ENCODE measurements around the gene AGTPBP1.
"Not testable (repeated sequence)": the region's sequence is repeated elsewhere in the genome, so short reads cannot be mapped to it uniquely, and the experiment has no call there.

AGTPBP1 gene

DNA sequence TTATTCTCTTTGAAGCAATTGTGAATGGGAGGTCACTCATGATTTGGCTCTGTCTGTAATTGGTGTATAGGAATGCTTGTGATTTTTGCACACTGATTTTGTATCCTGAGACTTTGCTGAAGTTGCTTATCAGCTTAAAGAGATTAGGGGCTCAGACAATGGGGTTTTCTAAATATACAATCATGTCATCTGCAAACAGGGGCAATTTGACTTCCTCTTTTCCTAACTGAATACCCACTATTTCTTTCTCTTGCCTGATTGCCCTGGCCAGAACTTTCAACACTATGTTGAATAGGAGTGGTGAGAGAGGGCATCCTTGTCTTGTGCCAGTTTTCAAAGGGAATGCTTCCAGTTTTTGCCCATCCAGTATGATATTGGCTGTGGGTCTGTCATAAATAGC is 22.3 kb downstream of the AGTPBP1 start:
- not testable (repeated sequence) for DNase-seq (ENCODE audit: low spot score)

DNA sequence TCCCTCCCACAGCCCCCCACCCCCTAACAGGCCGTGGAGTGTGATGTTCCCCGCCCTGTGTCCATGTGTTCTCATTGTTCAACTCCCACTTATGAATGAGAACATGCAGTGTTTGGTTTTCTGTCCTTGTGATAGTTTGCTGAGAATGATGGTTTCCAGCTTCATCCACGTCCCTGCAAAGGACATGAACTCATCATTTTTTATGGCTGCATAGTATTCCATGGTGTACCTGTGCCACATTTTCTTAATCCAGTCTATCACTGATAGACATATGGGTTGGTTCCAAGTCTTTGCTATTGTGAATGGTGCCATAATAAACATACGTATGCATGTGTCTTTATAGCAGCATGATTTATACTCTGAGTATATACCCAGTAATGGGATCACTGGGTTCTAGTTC is 23.9 kb downstream of the AGTPBP1 start:
- DNase-seq (ENCODE audit: low spot score) = not testable (repeated sequence)

DNA sequence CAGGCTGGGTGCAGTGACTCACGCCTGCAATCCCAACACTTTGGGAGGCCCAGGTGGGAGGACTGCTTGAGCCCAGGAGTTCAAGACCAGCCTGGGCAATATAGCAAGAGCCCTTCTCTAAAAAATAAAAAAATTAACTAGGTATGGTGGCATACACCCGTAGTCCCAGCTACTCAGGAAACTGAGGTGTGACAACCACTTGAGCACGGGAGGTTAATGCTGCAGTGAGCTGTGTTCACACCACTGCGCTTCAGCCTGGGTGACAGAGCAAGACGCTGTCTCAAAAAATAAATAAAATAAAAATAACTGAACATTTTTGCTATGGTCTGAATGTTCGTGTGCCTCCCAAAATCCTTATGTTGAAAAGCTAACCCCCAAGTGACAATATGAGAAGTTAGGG is 24.5 kb downstream of the AGTPBP1 start:
- no peak for DNase-seq (ENCODE audit: low spot score)

DNA sequence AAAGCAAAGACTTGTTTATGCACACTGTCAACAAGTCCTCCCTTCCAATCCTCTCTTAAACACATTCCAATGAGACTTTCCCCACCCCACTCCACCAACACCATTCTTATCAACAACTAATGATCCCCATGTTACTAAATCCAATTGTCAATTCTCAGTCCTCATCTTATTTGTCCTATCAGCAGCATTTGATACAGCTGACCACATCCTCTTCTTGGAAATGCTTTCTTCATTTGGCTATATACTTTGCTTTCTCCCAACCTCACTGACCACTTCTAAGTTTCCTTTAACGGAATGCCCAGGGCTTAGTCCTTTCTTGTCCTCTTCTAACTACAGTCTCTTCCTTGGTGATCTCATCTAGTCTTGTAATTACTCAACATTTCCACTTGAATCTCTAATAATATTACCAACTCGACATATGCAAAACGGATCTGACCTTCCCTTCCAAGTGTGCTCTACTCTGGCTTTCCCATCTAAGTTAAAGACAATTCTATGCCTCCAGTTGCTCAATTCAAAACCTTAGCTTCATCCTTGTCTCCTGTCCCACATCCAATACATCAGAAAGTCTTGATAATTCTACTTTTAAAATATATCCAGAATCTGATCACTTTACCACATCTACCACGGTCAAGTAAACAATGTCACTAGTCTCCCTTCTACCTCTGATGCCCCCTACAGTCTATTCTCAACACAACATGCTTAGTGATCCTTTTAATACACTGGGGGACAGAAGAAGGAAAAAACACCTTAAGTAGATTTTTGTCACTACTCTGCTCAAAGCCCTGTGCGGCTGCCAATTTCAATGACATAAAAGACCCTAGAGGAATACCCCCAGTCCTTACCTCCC is 25.5 kb downstream of the AGTPBP1 start:
- peak; percentile 18 for DNase-seq (ENCODE audit: low spot score)

DNA sequence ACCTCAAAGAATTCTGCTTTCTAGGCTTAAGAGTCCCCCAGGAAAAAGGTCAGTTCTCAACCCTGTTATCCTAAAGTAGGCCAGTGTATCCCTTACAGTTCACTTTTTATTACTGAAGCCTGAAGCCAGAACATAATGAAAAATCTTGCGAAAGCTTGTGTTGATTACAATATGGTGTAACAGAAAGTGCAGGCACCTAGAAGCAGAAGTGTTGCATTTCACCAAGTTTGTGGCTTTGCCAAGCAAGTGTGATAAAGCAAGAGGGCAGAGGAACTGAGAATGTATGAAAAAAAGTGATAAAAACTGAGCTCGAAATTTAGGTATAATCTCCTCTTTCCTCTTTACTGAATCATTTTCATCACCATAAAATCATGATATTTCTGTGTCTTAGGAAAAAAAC is 26.2 kb downstream of the AGTPBP1 start:
- DNase-seq (ENCODE audit: low spot score) = no peak

DNA sequence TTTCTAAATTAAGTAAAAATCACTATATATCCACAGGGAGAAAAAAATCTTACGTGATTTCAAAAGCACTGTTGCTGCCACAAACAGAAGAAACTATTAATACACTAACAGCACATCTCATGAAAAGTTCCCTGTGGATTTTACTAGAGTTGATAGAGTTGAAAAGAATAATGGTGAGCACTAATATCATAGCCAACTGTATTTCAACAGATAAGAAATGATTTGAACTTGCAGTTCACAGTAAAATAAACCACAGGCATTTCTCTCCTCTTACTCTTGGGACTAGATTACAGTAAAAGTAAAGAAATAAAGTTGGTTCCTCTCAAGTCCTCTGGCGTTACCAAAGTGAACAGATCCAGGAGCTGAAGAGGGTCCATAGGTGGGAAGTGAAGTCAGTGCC is 27.9 kb downstream of the AGTPBP1 start:
- DNase-seq (ENCODE audit: low spot score) = no peak

DNA sequence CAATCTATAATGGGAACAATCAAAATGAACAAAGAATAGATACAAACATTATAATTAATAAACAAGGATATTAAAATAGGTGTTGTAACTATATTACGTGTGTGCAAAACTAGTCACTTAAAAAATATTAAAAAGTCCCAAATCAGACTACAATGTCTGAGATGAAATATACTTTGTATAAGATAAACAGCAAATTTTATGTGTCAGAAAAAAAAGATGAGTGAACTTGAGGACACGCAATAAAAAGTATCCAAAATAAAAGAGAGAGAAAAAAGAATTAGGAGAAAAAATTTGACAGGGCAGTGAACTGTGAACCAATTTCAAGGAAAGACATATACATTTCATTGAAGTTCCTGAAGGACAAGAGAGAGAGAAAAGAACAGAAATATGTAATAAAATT is 37.0 kb downstream of the AGTPBP1 start:
- DNase-seq (ENCODE audit: low spot score) = no peak

DNA sequence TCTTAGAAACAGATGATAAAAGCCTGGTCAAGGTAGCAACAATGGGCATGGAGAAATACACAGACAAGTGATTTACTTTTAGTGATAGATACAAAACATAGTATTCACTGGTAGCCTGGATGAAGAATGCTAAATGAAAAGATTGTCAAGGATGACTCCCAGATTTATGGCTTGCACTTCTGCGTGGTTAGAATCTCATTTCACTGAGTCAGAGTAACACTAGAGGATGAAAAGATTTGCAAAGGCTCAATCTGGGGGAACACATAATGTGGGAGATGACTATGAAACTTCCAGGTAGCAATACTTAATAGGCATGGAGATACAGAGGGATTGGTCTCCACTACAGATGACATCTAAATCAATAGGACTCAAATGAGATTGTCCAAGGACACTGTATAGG is 38.4 kb downstream of the AGTPBP1 start:
- DNase-seq (ENCODE audit: low spot score) = no peak

DNA sequence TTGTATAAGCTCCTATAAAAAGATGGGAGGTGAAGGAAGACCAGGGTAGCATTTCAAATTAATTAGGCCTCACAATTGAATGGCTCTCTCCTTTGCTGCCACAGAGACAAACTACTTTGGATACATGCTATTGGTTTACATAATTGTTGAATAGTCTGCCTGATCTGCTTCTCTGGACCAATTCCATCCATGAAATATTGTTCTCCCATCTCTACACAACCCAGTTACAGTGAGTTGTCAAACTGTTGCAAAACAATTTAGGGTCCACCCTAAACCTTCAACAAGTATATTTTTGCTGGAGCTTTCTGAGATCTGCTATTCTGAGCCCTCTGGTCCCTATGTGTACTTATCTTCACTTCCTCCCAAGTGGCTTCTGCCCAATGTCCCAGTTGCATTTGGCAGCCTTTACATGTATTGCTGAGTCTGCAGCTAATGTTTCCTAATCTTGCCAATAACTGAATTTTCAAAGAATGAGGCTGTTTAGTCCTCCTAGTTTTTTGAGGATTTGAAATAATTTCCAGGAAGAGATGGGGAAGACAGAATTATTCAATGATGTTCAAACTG is 38.9 kb downstream of the AGTPBP1 start:
- DNase-seq (ENCODE audit: low spot score) = no peak

DNA sequence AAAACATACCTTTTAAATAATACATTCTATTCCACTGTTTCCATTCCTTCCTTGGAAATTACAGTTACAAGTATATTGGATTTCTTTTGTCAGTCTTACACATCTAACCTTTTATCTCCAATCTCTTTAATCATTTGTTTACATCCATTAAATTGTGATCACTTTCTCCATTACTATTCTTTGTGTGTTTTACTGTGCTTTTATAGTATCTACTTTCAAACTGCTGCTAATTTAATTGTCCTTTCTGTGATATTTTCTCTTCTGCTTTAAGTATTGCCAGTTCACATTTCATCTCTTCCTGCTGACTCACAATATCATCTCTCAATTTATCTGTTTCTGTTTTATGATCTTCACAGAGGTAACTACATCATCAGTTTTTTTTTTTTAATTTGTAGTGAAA is 39.6 kb downstream of the AGTPBP1 start:
- DNase-seq (ENCODE audit: low spot score) = no peak

DNA sequence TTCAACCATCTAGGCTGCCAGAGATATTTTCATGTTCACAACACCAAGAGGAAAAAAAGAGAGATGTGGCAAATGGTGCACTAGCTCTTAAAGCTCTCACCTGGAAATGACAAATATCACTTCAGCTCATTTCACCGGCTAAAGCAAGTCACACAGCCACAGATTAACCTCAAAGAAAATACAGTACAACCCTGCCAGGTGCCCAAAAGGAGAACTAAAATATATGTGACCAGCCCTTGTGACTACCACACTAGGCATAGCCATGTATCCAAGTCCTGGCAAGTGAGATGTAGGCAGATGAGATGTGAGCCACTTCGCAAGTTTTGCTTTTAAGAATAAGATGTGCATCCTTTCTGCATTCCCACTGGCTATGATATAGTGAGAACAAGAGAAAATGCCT is 41.4 kb downstream of the AGTPBP1 start:
- no peak for DNase-seq (ENCODE audit: low spot score)

DNA sequence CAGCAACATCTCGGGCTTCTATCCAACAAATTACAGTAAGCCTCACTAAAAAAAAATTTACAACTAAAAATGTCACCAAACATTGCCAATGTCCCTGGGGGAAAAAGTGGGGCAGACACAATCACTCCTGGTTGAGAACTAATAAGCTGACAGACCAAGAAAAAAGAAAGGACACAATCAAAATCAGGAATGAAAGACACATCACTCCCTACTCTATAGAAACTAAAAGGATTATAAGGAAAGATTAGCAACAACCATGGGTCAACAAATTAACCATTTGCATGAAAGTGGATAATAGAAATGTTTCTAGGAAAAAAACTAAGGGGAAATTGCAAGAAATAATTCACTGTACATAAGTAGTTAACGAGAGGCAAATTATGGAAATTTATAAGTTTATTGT is 53.4 kb downstream of the AGTPBP1 start:
- no peak for DNase-seq (ENCODE audit: low spot score)

DNA sequence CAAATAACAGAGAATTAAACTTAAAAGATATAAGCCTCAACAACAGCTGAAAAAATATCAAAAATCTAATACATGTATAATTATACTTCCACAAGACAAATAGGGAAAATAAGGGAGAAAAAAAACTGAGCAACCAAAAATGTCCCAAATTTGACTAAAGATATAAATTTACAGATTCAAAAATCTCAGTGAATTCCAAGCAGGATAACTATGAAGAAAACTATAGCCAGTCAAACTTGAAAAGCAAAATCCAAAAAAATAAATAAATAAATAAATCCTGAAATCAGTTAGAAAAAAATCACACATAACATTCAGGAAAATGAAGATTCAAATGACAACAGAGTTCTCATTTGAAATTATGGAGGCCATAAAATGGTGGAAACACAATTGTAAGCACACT is 56.7 kb downstream of the AGTPBP1 start:
- DNase-seq (ENCODE audit: low spot score) = no peak

DNA sequence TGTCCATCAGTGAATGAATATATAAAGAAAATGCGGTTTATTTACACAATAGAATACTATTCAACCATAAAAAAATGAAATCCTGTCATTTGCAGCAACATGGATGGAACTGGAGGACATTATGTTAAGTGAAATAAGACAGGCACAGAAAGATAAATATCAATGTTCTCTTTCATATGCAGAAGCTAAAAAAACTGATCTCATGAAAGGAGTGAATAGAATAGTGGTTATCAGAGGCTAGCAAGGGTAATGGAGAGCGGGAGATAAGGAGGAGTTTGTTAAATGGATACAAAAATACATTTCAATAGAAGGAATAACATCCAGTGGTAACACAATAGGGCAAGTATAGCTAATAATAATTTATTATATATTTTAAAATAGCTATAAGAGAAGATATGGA is 65.0 kb downstream of the AGTPBP1 start:
- no peak for DNase-seq (ENCODE audit: low spot score)

DNA sequence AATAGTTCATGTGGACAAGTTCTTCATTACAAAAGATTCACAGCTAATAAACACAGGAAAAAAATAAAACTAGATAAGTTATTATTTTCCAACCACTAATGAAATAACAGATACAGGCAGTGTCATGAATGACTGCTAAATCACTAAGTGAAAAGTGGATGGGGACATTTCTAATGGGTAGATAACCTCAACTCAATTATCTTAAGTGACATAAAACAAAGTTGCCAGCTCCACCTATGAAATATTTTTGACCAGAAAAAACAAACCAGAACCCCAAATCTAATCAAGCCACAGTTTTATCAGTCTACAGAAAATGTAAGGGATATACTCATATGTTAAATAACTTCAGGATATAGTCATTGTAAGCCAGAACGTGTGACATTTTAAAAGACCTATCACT is 74.4 kb downstream of the AGTPBP1 start:
- no peak for DNase-seq (ENCODE audit: low spot score)

DNA sequence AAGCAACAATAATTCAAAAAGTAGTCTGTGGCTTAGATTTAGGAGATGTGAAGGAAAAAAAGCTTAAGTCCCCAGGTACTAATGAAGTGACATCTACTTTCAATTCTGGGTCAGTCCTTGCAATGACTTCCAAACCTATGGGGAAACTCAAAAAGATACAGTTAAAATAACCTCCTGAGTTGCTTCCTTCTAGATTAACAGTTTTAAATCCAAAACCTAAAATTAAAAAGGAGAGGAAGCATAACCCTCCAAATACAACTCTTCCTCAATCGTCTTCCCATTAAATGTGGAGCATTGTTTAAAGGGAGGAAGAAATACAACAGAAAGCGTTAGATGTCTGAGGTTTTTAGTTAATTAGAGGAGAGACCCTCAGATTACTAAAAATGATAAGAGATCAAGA is 75.7 kb downstream of the AGTPBP1 start:
- no peak for DNase-seq (ENCODE audit: low spot score)

DNA sequence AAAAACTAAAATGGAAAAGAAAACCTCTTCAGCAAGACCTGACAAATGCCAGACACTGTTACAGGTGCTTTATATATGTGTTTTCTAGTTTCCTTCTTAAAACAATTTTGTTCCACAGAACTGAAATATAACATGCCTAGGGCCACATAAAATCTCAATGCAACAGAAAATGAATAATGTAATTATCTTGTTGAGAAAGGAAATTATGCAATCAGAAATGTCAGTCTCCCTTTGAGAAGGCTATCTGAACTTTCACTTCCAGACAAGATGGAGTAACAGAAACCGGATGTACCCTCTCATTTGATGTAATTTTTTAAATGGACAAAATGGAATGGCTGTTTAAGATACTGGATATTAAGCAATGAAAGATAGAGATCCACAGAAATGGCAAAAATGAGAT is 79.2 kb downstream of the AGTPBP1 start:
- DNase-seq (ENCODE audit: low spot score) = no peak

DNA sequence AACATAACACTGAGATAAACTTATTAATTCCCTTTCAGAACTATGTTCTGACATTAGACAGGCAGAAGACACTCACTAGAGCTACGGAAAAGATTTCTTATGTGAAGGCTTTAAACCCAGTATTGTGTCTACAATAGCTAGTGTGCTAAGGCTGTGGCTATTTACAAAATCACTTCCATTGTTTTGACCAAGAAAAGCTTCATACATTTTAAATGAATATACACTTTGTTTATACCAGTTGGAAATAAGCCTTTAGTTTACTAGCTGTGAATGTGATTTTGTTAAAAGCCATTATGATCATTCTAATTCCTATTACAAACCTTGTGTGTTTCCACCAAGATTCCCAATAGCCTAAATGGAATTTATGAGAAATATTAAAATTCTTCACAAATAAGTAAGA is 83.0 kb downstream of the AGTPBP1 start:
- no peak for DNase-seq (ENCODE audit: low spot score)

DNA sequence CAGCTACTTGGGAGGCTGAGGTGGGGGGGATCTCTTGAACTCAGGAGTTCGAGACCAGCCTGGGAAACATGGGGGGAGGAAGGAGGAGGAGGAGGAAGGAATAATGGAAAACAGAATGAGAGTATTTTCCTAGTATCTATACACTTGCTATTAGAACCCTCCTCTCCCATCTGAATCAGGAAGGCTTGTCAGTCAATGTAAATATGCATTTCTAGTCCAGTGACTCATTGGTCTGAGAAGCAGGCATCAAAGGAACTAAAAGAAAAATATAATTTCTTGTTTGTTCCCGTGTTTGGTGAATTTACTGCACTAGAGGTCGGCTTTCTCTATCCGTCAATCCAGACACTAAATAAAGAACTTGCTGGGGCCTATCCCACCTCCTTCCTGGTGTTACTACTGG is 88.6 kb downstream of the AGTPBP1 start:
- DNase-seq (ENCODE audit: low spot score) = no peak

DNA sequence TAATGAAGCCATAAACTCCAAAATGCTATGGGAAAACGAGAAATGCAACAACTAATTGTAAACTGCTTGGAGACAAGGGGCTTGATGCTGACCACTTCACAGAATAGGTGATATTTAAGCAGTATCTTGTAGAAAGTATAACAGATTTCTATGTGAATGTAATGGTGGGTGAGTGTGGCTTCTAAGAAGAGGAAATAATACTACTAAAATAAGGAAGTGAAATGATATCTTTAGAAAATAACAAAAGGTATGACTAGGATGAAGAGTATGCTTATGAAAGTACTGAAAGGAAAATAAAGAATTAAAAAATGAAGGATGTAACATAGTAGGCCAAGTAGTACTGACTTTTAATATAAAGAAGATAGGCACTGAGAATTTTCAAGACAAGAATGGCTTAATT is 94.2 kb downstream of the AGTPBP1 start:
- DNase-seq (ENCODE audit: low spot score) = no peak

DNA sequence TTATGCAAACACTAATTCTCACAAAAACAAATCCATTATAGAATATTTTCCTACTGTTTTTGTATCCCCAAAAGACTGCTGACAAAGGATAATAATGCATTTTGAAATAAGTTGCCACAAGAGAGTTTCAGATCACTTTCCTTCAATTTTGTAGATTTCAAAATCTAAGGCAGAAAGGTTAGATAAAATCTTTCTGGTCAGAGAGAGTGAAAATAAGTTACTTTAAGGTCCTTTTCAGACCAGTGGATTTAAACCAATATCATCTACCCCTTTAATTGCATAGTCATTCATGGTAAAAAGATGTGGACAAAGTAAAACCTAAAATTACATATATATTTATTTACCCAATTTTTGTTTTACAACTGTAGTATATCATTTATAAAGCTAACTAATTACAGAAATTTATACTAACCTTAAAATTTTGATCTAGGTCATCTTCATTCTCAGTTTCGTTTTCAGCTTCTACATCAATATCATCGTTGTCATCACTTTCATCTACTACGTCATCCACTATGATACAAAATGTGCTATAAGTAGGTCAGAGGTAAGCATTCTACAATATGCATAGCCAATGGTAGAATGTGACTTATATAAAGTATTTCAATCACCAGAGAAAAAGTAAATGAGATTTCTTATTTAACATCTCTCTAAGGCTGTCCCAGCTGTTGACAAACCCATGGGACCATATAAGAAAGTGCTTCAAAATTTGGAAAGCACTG is 95.7 kb downstream of the AGTPBP1 start:
- DNase-seq (ENCODE audit: low spot score) = no peak

DNA sequence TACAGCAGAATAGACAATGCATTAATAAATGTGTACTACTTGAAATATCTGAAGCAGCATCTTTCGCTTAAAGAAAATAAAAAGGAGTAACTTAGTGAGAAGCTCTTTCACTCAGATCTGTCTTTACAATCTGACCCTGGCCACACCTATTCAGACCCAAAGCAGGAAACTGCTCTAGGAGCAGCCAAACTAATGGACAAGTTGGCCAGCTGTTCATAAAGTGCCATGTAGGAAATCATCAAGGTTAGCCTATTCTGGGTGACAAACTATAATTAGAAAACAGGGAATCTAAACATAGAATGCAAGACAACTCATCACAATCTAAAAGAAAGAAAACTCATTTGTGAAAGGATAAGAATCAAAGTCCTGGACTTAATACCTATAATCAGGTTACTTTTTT is 101.3 kb downstream of the AGTPBP1 start:
- no peak for DNase-seq (ENCODE audit: low spot score)

DNA sequence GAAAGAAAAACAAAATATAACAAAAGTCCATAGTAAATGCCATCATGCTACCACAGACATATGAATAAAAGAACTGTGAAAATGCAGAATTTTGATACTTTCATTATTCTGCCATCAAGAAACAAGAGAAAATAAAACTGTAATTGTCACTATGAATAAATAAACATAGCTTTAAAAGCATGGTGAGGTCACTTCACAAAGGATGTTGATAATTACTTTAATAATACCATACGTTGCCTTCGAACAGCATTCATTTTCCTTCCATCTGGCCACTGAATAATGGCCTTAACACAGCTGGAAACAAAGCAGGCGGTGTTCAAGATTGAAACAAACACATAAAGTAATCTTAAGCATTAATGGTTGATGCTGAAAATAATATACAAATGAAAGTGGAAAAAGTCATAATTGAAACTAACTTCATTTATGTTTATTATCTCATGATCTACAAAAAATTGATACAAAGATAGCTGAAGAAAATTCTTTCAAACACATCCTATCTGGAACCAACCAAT is 102.0 kb downstream of the AGTPBP1 start:
- DNase-seq (ENCODE audit: low spot score) = no peak

Data from HuH-7 (cell line).